A673 (cell line): ENCODE data around the gene PRPS2.

Experiments used
- CTCF ChIP-seq: fragments of 300-800, 200-600 bp; sonication (generic); conservative IDR thresholded peaks from 2 replicates; pipeline ENCODE4 v1.5.1; 2017; ENCODE audit warnings: low read depth, mild to moderate bottlenecking, antibody characterized with exemption, low read length, moderate library complexity, mixed read lengths
- EZH2 ChIP-seq: fragments of 200-600 bp; sonication (generic); IDR thresholded peaks from 2 replicates; pipeline ENCODE4 v1.6.1; 2017; ENCODE audit warnings: borderline replicate concordance, low read depth, mild to moderate bottlenecking, mixed read lengths, antibody characterized with exemption, low read length; ENCODE audit not compliant: poor library complexity, severe bottlenecking

GRCh38 chrX:12789976-12790375 is 1.2 kb upstream of the PRPS2 start:
- TF ChIP-seq CTCF (no peak), EZH2 (no peak)
